ENCODE data around the gene ZC3H10. TPM values are rescaled to one million over a fixed set of nuclear protein-coding genes. Genes with fewer than 3 reads are reported as not detected.

Gene ZC3H10
- polyA plus RNA-seq, 1 donor from 2014 or later = 6.7 TPM

DNA sequence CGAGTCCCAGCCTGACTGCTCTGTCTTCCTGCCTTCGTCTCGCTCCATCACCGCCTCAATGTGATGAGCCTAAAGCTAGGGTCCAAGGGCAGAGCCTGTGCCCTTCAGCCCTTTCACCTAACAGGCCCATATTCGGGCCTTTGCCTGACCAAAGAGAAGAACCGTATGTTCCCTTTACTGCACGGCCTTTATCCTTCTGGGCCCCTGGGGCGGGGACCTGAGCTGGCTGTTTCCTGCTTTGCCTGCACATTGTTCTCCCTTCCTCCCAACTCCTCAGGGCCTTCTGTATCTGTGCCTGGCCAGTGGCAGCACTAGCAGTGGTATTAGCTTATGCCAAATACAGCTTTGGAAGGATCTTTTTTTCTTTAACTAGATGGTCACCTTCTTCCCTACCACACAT is 25.8 kb downstream of the ZC3H10 start:
- no peaks in the 10 kb centered on the region for H3K9me3 ChIP-seq (ENCODE audit: low read length)
- H4K20me1 ChIP-seq (ENCODE audit: insufficient read depth) = no peaks in the 10 kb centered on the region
- no peaks in the 10 kb centered on the region for H3K36me3 ChIP-seq (ENCODE audit: insufficient read depth, low read length)
- H3K4me3 ChIP-seq (ENCODE audit: low read length) = no peak overlapping the region
- TF ChIP-seq, protein P1, sequence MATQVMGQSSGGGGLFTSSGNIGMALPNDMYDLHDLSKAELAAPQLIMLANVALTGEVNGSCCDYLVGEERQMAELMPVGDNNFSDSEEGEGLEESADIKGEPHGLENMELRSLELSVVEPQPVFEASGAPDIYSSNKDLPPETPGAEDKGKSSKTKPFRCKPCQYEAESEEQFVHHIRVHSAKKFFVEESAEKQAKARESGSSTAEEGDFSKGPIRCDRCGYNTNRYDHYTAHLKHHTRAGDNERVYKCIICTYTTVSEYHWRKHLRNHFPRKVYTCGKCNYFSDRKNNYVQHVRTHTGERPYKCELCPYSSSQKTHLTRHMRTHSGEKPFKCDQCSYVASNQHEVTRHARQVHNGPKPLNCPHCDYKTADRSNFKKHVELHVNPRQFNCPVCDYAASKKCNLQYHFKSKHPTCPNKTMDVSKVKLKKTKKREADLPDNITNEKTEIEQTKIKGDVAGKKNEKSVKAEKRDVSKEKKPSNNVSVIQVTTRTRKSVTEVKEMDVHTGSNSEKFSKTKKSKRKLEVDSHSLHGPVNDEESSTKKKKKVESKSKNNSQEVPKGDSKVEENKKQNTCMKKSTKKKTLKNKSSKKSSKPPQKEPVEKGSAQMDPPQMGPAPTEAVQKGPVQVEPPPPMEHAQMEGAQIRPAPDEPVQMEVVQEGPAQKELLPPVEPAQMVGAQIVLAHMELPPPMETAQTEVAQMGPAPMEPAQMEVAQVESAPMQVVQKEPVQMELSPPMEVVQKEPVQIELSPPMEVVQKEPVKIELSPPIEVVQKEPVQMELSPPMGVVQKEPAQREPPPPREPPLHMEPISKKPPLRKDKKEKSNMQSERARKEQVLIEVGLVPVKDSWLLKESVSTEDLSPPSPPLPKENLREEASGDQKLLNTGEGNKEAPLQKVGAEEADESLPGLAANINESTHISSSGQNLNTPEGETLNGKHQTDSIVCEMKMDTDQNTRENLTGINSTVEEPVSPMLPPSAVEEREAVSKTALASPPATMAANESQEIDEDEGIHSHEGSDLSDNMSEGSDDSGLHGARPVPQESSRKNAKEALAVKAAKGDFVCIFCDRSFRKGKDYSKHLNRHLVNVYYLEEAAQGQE (IDR thresholded peaks at IDR 0.05; ENCODE audit: borderline replicate concordance) = no peak
- TF ChIP-seq SMC3 (conservative IDR thresholded peaks at IDR 0.05; ENCODE audit: poor library complexity) (no peak), TAF1 (IDR thresholded peaks at IDR 0.05; ENCODE audit: low read depth) (no peak), EP300 (conservative IDR thresholded peaks at IDR 0.05; ENCODE audit: poor library complexity, severe bottlenecking) (no peak), RAD21 (conservative IDR thresholded peaks at IDR 0.05) (no peak), MXI1 (conservative IDR thresholded peaks at IDR 0.05; ENCODE audit: poor library complexity, severe bottlenecking) (no peak), EZH2 (IDR thresholded peaks at IDR 0.05; ENCODE audit: borderline replicate concordance, insufficient read depth, low read length, poor library complexity, severe bottlenecking) (no peak), POLR2AphosphoS5 (IDR thresholded peaks at IDR 0.05) (no peak)
- TF ChIP-seq, protein P2, sequence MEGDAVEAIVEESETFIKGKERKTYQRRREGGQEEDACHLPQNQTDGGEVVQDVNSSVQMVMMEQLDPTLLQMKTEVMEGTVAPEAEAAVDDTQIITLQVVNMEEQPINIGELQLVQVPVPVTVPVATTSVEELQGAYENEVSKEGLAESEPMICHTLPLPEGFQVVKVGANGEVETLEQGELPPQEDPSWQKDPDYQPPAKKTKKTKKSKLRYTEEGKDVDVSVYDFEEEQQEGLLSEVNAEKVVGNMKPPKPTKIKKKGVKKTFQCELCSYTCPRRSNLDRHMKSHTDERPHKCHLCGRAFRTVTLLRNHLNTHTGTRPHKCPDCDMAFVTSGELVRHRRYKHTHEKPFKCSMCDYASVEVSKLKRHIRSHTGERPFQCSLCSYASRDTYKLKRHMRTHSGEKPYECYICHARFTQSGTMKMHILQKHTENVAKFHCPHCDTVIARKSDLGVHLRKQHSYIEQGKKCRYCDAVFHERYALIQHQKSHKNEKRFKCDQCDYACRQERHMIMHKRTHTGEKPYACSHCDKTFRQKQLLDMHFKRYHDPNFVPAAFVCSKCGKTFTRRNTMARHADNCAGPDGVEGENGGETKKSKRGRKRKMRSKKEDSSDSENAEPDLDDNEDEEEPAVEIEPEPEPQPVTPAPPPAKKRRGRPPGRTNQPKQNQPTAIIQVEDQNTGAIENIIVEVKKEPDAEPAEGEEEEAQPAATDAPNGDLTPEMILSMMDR (IDR thresholded peaks at IDR 0.05; ENCODE audit: poor library complexity, severe bottlenecking) = no peak
- H3K27ac ChIP-seq (ENCODE audit: low read length) = no peak overlapping the region
- H3K9ac ChIP-seq (ENCODE audit: low read length) = no peak overlapping the region
- H3K27me3 ChIP-seq (ENCODE audit: insufficient read depth, low read depth, low read length) = no peaks in the 10 kb centered on the region
- no peaks in the 10 kb centered on the region for H3F3A ChIP-seq (ENCODE audit: insufficient read depth, low read length, poor library complexity, severe bottlenecking)
- no peak overlapping the region for H3K4me2 ChIP-seq (ENCODE audit: low read length)
- H2AFZ ChIP-seq (ENCODE audit: low read depth, low read length) = no peak overlapping the region
- H3K79me2 ChIP-seq (replicated peaks; ENCODE audit: insufficient read depth, low read length) = no peaks in the 10 kb centered on the region
- no peaks in the 10 kb centered on the region for H3K9me2 ChIP-seq (ENCODE audit: insufficient read depth, low read length)

GRCh38 chr12:56145217-56145616 is 27.2 kb downstream of the ZC3H10 start:
- no peak overlapping the region for H3K9ac ChIP-seq (ENCODE audit: low read length)
- no peaks in the 10 kb centered on the region for H3F3A ChIP-seq (ENCODE audit: insufficient read depth, low read length, poor library complexity, severe bottlenecking)
- no peaks in the 10 kb centered on the region for H4K20me1 ChIP-seq (ENCODE audit: insufficient read depth)
- no peaks in the 10 kb centered on the region for H3K9me2 ChIP-seq (ENCODE audit: insufficient read depth, low read length)
- no peaks in the 10 kb centered on the region for H3K27me3 ChIP-seq (ENCODE audit: insufficient read depth, low read depth, low read length)
- no peaks in the 10 kb centered on the region for H3K9me3 ChIP-seq (ENCODE audit: low read length)
- H2AFZ ChIP-seq (ENCODE audit: low read depth, low read length) = no peak overlapping the region
- no peak overlapping the region for H3K4me2 ChIP-seq (ENCODE audit: low read length)
- no peaks in the 10 kb centered on the region for H3K36me3 ChIP-seq (ENCODE audit: insufficient read depth, low read length)
- H3K27ac ChIP-seq (ENCODE audit: low read length) = no peak overlapping the region
- H3K4me3 ChIP-seq (ENCODE audit: low read length) = no peak overlapping the region
- no peaks in the 10 kb centered on the region for H3K79me2 ChIP-seq (replicated peaks; ENCODE audit: insufficient read depth, low read length)
- TF ChIP-seq MXI1 (conservative IDR thresholded peaks at IDR 0.05; ENCODE audit: poor library complexity, severe bottlenecking) (no peak), SMC3 (conservative IDR thresholded peaks at IDR 0.05; ENCODE audit: poor library complexity) (no peak), TAF1 (IDR thresholded peaks at IDR 0.05; ENCODE audit: low read depth) (no peak), RAD21 (conservative IDR thresholded peaks at IDR 0.05) (no peak), EP300 (conservative IDR thresholded peaks at IDR 0.05; ENCODE audit: poor library complexity, severe bottlenecking) (no peak), EZH2 (IDR thresholded peaks at IDR 0.05; ENCODE audit: borderline replicate concordance, insufficient read depth, low read length, poor library complexity, severe bottlenecking) (no peak), POLR2AphosphoS5 (IDR thresholded peaks at IDR 0.05) (no peak)
- TF ChIP-seq, protein P1 (IDR thresholded peaks at IDR 0.05; ENCODE audit: borderline replicate concordance) = no peak
- TF ChIP-seq, protein P2 (IDR thresholded peaks at IDR 0.05; ENCODE audit: poor library complexity, severe bottlenecking) = no peak

Measured in neural cell (in vitro differentiated cells).